Suprapubic skin (tissue), 3 donors: ENCODE data around the gene TEX36.
"Not testable (repeated sequence)": the region's sequence is repeated elsewhere in the genome, so short reads cannot be mapped to it uniquely, and the experiment has no call there.

ENCODE experiments used
- POLR2A ChIP-seq, 2 donors: fragments of 450-650 bp; IDR thresholded peaks; one replicate each; pipeline ENCODE4 v1.6.1; 2017; ENCODE audit warnings: antibody characterized with exemption in 2 of 2, mild to moderate bottlenecking in 2 of 2, moderate library complexity in 2 of 2
- TF ChIP-seq, protein P1 (sequence below), 2 donors: fragments of 200-600 bp in 1 of 2; fragments of 450-650 bp in 1 of 2; sonication (generic) in 1 of 2; IDR thresholded peaks; one replicate each; pipeline ENCODE4 v1.5.1; 2016 to 2019; ENCODE audit warnings: antibody characterized with exemption in 2 of 2, mild to moderate bottlenecking in 1 of 2, moderate library complexity in 1 of 2

DNA sequence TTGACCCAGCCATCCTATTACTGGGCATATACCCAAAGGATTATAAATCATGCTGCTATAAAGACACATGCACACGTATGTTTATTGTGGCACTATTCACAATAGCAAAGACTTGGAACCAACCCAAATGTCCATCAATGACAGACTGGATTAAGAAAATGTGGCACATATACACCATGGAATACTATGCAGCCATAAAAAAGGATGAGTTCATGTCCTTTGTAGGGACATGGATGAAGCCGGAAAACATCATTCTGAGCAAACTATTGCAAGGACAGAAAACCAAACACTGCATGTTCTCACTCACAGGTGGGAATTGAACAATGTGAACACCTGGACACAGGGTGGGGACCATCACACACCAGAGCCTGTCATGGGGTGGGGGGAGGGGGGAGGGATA is 29.9 kb downstream of the TEX36 start:
- TF ChIP-seq, protein P1, sequence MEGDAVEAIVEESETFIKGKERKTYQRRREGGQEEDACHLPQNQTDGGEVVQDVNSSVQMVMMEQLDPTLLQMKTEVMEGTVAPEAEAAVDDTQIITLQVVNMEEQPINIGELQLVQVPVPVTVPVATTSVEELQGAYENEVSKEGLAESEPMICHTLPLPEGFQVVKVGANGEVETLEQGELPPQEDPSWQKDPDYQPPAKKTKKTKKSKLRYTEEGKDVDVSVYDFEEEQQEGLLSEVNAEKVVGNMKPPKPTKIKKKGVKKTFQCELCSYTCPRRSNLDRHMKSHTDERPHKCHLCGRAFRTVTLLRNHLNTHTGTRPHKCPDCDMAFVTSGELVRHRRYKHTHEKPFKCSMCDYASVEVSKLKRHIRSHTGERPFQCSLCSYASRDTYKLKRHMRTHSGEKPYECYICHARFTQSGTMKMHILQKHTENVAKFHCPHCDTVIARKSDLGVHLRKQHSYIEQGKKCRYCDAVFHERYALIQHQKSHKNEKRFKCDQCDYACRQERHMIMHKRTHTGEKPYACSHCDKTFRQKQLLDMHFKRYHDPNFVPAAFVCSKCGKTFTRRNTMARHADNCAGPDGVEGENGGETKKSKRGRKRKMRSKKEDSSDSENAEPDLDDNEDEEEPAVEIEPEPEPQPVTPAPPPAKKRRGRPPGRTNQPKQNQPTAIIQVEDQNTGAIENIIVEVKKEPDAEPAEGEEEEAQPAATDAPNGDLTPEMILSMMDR (IDR thresholded peaks at IDR 0.05) = not testable (repeated sequence)
- TF ChIP-seq POLR2A (IDR thresholded peaks at IDR 0.05) = not testable (repeated sequence)
